Measurements from ENCODE around the gene HEATR5A.
"Not testable (repeated sequence)": the region's sequence is repeated elsewhere in the genome, so short reads cannot be mapped to it uniquely, and the experiment has no call there.

The HEATR5A gene

DNA sequence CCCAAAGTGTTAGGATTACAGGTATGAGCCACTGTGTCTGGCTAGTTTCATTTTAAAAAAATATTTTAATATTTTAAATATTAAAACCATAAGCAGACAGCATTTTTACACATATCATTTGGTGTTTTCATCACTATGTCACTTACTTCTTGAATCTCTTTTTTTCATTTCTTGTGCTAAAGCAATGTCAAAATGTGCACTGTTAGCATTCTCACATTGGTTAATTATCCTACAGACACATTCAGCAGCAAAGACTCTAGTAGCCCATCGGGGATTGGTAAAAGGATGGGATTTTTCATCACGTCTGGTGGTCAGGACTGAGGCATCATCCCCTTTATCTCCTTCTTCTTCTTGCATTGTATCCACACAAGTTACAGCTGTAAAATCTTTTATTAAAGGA lies 96.9 kb downstream of the HEATR5A start:
- no peak for DNase-seq

DNA sequence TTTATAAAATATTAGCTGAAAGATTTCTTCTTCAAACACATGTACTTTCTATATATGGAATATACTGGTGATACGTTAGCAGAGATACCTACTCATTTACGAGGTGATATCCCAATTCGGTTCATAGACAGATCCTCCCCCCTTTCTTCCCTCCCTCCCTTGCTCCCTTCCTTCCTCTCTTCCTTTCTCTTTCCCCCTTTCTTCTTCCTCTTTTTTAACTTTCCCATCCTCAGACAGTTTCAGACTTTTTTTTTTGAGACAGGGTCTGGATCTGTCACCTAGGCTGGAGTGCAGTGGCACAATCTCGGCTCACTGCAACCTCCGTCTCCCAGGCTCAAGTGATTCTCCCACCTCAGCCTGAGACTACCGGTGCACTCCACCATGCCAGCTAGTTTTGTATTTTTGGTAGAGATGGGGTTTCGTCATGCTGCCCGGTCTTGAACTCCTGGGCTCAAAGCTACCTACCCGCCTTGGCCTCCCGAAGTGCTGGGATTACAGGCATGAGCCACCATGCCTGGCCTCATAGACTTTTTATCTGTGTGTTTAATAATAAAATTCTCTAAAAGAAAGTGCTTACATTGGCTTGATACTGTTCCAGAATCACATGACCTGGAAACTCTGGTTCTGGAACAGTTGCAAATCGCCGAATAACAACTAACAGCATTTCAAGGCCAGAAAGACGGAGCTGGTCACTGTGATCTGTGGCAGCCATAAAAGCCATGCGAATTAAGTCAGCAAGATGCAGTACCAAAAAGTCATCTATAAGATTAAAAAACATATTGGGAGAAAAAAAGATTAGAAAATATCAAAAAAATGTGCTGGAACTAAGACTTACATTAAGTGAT lies 99.2 kb downstream of the HEATR5A start:
- DNase-seq, result no peak

DNA sequence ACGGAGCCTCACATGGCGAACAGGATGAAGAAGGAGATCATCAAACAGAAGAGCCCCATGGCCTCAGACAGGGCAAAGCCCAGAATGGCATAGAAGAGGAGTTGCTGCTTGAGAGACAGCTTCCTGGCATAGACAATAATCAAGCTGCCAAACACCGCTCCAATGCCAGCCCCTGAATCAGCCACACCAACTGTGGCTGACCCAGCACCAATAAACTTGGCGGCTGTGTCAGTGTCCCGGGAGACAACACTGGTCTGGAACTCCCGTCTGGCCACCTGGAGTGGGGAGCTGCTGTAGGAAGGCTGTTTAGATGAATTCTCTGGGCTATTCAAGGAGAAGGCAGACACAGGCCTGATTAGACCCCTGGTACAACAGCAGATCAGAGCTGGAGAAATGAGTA lies 100.1 kb downstream of the HEATR5A start:
- DNase-seq, result peak; percentile 2

DNA sequence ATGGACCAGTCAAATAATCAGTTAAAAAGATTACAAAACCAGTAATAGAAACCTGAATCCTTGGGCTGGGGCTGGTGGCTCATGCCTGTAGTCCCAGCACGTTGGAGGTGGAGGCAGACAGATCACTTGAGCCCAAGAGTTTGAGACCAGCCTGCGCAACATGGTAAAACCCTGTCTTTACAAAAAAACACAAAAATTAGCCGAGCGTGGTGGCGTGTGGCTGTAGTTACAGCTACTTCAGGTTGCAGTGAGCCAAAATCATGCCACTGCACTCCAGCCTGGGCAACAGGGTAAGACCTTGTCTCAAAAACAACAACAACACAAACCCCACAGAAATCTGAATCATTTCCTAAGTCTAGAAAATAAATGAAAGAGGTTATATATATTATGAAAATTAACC lies 100.6 kb downstream of the HEATR5A start:
- no peak for DNase-seq

DNA sequence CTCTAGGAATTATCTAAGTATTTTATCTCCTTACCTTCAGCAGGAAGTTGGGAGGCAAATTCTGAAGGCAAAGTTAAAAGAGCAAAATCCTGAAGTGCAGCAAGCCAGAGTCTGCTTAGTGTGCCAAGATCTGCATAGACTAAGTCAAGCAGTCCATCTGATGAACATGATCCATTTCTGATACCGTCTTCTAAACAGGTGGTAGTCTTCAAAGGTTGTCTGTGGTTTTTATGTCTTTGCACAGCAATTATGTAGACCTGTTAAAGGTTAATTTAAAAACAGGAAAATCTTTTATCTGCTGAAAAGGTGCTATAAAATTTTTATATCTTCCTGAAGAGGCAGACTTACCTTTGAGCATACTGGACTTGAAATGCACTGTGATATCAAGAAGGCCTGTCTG lies 107.4 kb downstream of the HEATR5A start:
- DNase-seq, result no peak

DNA sequence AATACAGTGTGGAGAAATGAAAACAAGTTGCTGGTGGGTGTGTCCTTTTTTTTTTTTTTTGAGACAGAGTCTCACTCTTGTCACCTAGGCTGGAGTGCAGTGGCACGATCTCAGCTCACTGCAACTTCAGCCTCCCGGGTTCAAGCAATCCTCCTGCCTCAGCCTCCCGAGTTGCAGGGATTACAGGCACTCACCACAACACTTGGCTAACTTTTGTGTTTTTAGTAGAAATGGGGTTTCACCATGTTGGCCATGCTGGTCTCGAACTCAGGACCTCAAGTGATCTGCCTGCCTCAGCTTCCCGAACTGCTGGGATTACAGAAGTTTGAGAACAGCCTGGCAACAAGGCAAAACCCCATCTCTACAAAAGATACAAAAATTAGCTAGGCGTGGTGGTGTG lies 108.0 kb downstream of the HEATR5A start:
- DNase-seq, result not testable (repeated sequence)

DNA sequence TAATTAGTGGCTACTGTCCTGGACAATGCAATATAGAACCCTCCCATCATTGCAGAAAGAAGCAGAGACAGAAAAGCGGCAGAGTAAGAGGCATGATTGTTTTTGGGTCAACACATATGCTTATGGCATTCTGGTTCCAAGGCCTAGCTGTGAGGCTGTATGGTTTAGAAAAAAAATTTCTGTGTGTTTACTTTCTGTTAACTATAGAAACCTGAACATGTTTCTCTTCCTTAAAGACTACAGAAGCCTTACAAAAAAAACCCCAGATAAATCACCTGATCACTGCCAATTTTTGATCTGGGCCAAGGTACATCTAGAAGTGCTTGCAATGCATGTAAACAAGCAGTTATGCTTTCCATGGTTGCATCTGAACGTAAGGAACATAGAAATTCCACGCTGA lies 112.7 kb downstream of the HEATR5A start:
- DNase-seq, result no peak

DNA sequence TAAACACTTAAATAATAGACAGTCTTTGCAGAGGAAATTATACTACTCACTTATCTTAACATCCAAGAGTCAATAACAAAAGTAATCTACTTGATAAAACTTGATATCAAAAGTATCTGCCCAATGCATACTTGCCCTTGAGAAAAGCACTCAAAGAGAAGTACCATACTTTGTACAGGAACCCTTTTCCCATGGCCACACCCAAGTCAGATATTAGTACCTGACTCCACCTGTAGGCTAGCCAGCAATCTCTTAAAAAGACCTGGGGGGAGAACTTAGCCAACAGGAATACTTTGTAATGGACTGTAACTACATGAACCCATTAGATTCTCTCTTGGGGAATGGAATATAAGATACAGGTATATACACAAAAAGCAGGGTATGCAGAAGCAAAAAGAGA lies 113.2 kb downstream of the HEATR5A start:
- DNase-seq, result no peak

DNA sequence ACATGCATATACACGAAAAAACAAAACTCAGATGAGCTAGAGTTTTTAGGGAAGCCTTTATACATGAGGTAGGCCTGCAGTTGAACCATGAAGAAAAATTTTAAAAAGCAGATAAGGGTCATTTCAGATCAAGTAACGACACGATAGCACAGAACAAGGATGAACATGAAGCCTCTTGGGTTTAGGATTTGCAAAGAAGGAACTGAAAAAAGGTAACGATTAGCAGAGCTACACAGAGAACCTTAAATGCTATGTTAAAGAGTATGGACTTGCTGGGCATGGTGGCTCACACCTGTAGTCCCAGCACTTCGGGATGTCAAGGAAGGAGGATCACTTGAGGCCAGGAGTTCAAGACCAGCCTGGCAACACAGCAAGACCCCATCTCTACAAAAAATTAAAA lies 116.7 kb downstream of the HEATR5A start:
- DNase-seq, result no peak

DNA sequence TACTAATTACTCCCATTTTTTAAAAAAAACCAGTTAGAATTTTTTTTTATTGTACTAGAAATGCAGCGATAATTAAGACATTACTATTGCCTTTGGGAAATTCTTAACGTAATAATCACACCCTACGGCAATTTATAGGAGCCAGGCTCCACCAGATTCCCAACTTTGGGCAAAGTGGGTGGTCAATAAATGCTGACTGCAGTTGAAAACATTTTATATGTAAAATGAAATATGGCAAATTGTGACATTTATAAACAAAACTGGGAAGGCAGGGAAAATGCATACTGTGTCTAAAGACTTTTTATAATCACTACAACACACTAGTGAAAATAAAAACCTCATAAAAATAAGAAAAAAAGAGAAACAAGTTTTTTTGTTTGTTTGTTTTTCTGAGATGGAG lies 119.5 kb downstream of the HEATR5A start:
- DNase-seq, result no peak

DNA sequence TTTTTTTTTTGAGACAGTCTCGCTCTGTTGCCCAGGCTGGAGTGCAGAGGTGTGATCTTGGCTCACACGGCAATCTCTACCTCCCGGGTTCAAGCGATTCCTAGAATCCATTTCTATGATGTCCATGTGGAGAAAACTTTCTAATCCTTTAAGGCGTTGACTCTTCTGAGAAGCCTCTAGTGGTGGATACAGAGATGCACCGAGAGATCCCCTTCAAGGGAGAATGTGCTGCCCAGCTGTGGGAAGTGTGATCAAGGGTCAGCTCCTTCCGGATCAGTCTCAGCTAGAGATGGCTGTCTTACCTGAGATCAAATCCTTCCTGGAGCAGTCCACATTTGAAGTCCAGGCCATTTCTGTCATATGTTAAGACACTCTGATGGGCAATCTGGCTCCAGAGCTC lies 120.1 kb downstream of the HEATR5A start:
- no peak for DNase-seq

DNA sequence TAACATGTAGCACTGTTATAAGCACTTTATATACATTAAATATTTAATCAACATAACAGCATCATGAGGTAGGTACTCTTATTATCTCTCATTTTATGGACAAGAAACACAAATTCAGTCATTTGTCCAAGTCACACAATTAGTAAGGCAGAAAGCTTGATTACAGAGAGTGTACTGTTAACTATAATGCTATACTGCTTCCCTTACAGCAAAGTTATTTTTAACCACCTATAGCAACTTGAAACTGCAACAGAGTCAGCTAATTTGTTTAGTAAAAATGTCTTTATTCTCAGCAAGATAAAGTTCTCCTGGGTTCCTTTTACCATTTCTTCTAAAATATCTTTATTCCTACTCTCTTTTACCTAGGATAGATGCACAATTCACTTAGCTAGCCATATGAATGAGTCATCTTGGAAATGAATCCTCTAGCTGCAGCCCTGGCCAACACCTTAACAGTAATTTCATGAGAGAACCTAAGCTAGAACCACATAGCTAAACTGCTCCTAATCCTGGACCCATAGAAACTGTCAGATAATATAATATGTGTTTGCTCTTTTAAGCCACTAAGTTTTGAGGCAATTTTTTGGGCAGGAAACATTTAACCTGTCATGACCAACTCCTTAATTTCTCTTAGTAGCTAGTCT lies 122.5 kb downstream of the HEATR5A start:
- no peak for DNase-seq

DNA sequence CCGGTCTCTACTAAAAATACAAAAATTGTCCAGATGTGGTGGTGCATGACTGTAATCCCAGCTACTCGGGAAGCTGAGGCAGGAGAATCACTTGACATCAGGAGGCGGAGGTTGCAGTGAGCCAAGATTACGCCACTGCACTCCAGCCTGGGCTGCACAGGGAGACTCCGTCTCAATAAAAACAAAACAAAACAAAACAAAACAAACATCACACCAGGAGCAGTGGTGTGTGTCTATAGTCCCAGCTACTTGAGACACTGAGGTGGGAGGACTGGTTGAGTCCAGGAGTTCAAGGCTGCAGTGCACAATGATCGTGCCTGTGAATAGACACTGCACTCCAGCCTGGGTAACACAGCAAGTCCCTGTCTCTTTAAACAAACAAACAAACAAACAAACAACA lies 123.2 kb downstream of the HEATR5A start:
- no peak for DNase-seq

DNA sequence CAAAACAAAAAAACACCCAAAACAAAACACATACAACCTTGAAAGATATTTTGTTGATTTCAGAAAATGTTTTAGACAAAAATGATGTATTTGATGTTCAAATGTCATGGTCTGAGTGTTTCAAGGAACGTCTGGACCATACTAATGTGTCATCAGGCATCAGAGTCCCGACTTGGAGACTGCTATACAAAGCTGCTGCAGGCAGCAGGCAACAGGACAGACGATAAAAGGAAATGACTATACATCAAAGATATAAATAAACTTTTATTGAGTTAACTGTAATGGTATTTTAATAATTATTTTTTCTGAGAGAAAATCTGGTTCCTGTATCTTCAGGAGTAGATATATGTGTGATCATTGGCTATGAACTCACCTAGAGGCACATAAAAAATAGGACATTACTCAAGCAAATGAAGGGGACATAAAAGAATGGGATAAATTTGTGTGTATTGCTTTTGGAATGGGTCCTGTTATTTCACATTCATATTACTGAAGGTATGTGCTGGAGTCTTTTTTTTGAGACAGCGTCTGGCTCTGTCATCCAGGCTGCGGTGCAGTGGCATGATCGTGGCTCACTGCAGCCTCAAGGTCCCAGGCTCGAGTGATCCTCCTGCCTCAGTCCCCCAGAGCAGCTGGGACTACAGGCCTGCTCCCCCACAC lies 125.5 kb downstream of the HEATR5A start:
- no peak for DNase-seq

DNA sequence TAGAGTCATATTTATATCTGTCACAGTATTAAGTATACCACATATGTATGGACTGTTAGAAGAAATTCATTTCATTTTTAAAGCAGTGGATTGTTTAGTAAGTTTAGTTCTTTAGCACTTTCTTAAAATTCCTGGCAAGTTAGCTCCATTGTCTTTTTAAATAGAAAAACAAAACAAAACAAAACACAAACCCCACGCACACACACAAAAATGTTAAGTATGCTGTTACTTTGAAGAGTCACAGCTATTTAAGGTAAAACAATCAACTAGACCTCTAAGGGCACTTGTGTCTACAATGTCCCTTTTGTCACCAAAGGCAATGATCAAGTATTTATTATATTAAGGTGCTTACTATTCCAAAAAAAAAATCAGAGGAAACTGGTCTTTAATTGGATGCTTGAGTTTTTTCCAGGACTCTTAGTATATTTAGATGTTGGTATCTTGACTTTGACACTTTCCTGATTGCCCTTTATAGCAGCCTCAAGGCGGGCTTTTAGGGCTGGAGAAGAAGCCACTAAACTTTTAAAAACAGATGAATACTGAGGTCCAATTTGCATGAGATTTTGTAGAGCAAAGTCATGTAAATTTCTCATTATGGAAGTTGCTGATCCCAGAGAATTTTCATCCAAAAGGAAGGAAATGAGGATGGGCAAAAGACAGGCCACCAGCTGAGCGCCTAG lies 127.3 kb downstream of the HEATR5A start:
- no peak for DNase-seq

DNA sequence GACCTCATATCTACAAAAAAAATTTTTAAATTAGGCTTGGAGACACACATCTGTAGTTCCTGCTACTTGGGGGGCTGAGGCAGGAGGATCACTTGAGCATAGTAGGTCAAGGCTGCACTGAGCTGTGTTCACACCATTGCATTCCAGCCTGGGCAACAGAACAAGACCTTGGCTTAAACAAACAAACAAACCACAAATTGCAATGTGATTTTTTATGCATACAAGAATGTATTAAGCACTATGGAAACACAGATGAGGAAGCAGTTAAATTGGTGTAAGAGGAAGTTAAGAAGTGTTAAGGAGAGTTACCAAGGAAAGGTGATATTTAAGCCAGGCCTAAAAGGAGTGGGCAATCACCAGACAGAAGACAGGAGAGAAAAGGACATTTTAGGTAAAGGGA lies 129.1 kb downstream of the HEATR5A start:
- DNase-seq, result no peak

DNA sequence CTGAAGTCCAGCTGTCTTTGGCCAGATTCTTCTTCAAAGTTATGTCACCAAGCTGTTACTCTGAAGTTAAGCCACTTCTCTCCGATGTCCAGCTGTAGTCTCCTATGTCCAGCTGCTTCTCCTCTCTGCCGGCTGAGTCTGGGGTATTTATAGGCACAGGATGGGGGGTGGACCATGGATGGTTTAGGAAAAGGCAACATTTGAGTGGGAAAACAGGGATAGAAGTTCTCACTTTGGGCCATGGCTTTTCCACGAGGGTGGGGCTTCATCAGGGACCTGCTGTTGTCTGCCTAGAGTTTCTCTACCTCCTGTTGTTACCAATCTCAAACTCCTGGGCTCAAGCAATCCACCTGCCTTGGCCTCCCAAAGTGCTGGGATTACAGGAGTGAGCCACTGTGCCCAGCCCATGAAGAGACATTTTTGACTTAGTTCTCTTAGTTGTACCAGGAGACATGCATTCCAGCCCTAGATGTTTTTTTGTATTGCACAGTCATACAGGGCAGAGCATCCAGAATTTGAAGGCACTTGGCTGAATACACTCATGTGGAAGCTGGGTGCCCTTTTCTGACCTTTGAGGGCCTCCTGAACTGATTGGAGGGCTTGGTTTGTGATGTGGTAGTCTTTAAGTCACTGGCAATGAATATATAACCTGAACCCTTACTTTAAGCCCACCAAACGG lies 132.9 kb downstream of the HEATR5A start:
- DNase-seq, result no peak

DNA sequence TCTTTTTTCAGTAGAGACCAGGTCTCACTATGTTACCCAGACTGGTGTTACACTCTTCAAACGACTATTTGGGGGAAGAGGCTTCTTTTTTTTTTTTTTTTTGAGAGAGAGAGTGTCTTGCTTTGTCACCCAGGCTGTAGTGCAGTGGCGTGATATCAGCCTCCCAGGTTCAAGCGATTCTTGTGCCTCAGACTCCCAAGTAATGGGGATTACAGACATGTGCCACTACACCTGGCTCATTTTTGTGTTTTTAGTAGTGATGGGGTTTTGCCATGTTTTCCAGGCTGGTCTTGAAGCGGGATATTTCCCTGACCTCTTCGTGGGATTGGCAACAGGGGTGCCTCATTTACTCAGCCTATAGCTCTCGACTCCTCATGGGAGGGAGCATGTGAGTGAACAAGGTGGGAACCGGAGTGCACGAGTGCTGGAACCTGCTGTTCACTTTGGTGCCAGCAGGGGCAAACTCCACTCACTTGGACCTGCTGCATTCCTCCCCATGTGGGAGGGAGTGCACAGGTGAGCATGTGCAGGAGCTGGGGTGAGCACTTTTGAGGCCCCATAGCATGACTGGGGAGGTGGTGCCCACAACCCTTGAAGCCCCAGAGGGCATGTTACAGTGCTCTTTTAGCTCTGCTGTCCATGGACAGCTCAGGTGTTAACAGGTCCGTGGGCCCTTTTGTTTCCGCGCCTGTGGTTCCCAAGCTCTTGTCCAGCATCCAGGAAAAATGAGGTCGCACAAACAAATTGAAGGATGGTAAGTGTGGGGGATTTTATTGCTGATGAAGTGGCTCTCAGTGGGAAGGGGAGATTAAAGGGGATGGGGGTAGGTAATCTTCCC lies 133.7 kb downstream of the HEATR5A start:
- DNase-seq, result no peak

DNA sequence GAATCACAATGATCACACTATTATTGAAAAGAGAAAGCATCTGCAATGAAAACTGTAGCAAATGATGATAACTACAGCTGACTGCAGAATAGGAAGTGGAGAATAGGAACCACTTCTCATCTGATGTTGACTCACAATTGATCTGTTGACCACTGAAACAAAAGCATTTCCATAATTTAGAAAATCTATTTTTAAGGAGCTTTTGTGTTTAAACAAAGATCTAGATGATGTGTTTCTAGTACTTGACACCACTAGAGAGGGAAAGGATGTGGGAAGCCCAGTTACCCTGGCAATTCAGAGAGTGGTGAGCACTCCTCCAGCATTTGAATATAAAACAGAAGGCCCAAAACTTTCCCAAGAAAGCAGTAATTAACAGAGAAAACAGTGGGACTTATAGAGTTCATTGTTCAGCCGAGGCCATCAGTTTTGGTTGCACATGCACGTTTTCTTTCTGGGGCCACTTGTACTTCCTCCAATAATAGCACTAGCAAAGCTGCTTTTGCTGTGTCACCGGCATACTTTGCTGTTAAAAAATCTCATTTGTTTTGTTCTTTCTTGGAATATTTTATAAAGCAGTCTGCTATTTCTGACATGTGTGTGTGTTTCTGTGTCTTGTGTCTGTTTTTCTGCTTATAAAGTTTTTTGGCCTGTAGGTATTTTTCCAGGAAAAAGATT lies 136.6 kb downstream of the HEATR5A start:
- DNase-seq, result no peak

DNA sequence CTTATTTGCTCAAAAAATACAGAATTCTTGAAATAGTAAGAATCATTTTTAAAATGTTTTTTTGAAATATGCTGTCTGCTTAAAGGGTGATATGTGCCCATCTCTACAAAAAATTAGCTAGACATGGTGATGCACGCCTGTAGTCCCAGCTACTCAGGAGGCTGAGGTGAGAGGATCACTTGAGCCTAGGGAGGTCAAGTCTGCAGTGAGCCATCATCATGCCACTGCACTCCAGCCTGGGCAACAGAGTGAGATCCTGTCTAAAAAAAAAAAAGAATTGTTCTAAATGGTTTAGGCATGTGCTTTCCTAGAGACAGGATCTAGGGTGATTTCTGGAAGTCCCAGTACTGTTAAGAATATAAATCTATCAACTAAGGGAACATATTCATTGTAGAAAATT lies 137.2 kb downstream of the HEATR5A start:
- DNase-seq, result no peak

DNA sequence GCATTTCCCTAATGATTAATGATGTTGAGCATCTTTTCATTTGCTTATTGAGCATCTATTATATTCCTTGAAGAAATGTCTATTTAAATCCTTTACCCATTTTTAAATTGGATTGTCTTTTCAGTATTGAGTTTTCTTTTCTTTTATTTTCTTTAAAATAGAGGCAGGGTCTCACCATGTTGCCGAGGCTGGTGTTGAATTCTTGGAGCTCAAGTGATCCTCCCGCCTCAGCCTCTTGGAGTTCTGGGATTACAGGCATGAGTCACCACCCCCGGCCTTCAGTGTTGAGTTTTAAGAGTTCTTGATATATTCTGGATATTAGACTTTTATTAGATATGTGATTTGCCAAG lies 139.5 kb downstream of the HEATR5A start:
- no peak for DNase-seq

Measured in midbrain (tissue), 1 donor.